ENCODE data around the gene MRPL38.
A peak's percentile ranks its signal among the peaks of the same experiment; 100 is the strongest.
"Not testable (repeated sequence)": the region's sequence is repeated elsewhere in the genome, so short reads cannot be mapped to it uniquely, and the experiment has no call there.

The MRPL38 gene

GRCh38 chr17:75897160-75898019, 7.3 kb downstream of the MRPL38 start:
- DNase-seq (ENCODE audit: low read depth, low spot score), result peak; percentile 61

- DNase-seq (ENCODE audit: low read depth, low spot score), result peak; percentile 77
These were observed 8.1 kb downstream of the MRPL38 start, which contains the start of gene TRIM65 for GRCh38 chr17:75896415-75897159. Gene TRIM65, minus strand, starts transcription at chr17:75896951. Its CDS starts 14 bp downstream, at chr17:75896937.

- peak; percentile 66 for DNase-seq (ENCODE audit: low read depth, low spot score)
These were observed 9.1 kb downstream of the MRPL38 start for GRCh38 chr17:75895370-75896155.

DNA sequence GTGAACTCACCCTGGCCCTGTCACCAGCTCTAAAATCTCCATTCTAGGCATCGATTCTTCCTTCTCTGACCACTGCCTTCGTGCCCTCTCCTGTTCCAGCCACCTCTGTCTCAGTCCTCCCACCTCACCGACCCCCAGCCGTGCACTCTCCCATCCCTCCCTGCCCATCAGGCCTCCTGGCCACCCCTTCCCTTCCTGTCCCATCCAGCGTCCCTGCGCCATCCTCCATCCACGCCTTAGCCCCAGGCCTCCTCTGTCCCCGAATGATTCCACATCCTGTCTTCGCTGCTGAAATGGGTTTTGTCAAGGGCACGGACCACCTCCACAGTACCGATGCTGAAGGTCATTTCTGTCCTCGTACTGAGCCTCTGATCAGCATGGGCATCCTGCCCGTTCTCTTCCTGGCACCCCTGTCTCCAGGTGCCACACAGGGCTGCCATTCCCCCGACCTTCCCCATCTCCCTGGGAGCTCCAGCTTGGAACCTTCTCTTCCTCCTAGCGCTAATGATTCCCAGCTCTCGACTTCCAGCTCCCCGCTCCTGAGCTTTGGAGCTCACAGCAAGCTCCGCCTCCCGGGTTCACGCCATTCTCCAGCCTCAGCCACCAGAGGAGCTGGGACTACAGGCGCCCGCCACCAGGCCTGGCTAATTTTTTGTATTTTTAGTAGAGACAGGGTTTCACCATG, 10.5 kb downstream of the MRPL38 start:
- peak; percentile 64 for DNase-seq (ENCODE audit: low read depth, low spot score)

DNA sequence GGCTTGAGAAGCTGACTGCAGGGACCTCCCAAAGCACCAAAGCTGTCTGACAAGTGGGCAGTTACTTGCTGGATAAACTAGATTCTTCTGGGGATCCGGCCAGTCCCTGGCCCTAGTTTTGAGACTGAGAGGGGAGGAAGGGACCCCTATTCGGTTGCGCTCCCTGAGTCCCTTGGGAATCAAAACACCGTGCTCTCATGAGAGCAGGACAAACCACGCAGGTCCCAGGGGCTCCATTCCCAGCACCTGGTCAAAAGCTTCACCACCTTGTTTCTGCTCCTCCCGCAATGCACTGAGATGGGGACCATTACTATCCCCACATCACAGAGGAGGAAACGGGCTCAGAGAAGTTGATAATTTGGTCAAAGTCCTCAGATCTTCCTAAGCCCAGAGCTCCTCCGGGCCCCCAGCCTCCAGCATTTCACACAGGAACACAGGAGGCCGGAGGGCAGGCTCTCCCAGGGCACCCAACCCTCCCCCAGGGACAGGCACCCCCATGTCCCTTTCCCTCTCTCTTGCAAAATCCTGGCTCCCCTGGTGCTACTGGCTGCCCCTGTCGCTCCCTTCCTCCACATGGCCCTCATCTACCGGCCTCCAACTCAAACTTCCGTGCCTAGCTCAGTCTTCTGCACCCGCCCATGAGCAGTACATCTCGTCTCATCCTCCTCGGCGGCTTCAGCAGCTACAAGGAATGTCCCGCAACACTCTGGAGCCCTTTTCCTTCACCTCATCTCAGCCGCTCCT, 11.2 kb downstream of the MRPL38 start:
- DNase-seq (ENCODE audit: low read depth, low spot score), result no peak

- no peak for DNase-seq (ENCODE audit: low read depth, low spot score)
These were observed 12.0 kb downstream of the MRPL38 start for GRCh38 chr17:75892556-75893224.

DNA sequence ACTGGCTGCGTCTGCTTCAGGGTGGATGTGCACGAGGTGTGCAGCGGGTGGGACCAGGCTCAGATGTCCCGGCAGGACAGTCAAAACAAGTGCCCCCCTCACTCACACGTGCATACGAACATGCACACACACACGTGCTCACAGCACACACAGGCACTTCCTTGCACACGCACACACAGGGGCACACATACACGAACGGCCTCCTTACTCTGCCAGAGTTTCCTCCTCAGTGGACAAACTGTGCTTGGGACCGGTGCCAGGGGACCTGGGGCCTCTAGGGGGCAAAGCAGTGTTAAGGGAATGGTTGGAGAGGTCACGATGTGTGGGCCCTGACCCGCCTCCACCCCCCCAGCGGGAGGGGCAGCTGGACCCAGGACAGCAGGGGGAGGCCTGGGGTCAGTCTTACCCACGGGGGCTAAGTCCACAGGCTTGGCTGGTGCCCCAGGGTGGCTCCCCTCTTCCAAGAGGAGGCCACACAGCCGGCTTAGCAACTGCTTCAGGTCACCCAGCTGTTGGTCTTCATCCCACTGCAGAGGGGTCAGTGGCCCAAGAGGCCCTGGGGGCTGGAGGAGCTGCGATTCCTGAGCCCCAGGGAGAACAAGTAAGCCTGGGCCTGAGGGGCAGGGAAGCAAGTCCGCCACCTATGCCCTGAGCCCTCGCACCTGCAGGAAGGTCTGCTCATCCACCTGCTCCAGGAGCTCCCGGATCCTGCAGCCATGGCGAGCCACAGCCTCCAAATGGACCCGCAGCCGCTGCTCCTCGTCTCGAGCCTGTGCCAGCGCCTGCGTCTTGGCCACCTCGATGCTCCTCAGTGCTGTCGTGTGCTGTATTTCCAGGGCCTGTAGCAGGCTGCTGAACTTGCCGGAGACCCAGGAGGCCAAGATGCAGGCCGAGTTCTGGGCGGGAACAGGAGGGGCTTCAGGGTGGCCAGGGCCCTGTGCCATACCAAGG, 12.8 kb downstream of the MRPL38 start:
- DNase-seq (ENCODE audit: low read depth, low spot score), result no peak

- DNase-seq (ENCODE audit: low read depth, low spot score), result no peak
These were observed 13.6 kb downstream of the MRPL38 start for GRCh38 chr17:75891022-75891604.

GRCh38 chr17:75889454-75889853, 15.2 kb downstream of the MRPL38 start:
- DNase-seq (ENCODE audit: low read depth, low spot score), result no peak

GRCh38 chr17:75888484-75888883, 16.2 kb downstream of the MRPL38 start:
- DNase-seq (ENCODE audit: low read depth, low spot score), result no peak

- not testable (repeated sequence) for DNase-seq (ENCODE audit: low read depth, low spot score)
These were observed 18.8 kb downstream of the MRPL38 start for GRCh38 chr17:75885860-75886259.

DNA sequence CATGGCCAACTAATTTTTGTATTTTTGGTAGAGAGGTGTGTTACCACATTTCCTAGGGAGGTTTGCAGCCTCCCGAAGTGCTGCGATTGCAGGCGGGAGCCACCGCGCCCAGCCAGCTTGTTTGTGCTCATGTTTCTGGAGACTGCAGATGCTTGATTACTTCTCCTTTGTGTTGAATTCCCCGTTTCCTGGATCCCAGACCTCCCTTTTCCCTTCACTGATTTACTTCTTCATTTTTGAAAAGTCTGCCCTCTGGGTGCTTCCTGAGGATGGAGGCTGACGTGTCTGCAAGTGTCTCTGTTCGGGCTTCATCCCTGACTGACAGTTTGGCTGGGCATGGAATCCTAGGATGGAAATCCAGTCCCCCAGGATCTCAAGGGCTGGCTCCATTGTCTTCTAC, 19.3 kb downstream of the MRPL38 start:
- DNase-seq (ENCODE audit: low read depth, low spot score), result no peak

DNA sequence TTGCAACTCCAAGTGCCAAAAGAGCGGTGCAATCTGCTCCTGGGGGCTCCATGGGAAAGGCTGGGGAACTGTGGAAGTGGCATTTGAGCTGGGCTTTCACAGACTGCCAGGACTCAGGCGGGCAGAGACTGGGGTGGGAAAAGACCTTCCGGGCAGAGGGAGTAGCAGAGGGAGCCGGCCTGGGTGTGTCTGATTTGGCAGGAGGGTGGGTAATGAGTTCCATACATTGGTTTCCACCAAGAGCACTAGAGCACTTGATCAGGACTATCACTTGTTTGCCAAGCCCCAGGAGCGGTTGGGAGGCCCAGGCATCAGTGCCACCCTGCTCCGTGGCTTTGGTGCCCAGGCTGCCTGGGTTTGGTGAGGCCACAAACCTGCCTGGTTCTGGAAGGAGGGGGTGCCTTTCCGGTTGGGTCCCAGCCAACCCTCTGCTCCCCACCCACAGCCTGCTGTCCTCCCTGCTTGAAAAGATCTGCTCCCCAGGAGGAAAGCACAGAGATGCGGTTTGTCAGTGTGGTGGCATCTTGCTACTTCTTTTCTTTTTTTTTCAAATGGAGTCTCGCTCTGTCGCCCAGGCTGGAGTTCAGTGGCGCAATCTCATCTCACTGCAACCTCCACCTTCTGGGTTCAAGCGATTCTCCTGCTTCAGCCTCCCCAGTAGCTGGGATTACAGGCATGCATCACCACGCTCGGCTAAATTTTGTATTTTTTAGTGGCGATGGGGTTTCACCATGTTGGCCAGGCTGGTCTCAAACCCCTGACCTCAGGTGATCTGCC, 22.8 kb downstream of the MRPL38 start:
- DNase-seq (ENCODE audit: low read depth, low spot score), result no peak

DNA sequence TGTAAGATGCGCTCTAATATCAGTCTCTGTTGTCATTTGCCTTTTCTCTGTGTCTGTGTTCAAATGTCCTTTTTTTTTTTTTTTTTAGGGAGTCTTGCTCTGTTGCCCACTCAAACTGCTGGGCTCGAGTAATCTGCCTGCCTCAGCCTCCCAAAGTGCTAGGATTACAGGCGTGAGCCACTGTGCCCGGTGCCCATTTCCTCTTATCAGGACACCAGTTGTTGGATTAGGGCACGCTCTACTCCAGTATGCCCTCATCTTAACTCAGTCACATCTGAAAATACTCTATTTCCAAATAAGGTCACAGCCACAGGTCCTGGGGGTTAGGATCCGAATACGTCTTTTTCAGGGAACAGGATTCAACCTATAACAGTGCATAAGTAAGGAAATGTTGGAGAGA, 24.4 kb downstream of the MRPL38 start:
- no peak for DNase-seq (ENCODE audit: low read depth, low spot score)

GRCh38 chr17:75878174-75878998, 26.3 kb downstream of the MRPL38 start, which contains the start of gene TRIM47:
Gene TRIM47, minus strand, starts transcription at chr17:75878581. Its CDS starts 33 bp downstream, at chr17:75878548.
- DNase-seq (ENCODE audit: low read depth, low spot score), result peak; percentile 68

DNA sequence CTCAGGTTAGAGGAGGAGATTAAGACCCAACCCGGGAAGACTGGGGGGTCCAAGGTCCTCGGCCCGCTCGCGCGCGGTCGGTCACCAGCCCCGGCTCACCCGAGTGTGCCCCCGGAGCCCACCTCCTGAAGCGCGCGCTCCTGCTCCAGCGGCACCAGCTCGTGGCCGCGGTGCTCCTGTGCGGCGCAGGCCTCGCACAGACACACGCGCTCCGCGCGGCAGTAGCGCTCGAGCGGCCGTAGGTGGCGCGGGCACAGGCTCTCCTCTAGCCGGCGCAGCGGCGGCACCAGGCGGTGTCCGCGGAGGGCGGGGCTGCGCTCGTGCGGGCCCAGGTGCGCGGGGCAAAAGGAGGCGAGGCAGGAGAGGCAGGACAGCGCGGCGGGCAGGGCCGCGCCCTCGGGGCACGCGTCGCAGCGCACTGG, 26.9 kb downstream of the MRPL38 start:
- DNase-seq (ENCODE audit: low read depth, low spot score), result peak; percentile 83
